Measurements from ENCODE around the gene MEX3D. TPM values are rescaled to one million over a fixed set of nuclear protein-coding genes. Genes with fewer than 3 reads are reported as not detected.
A peak's percentile ranks its signal among the peaks of the same experiment; 100 is the strongest.

MEX3D gene
- total RNA-seq, 1 donor from 2014 or later: 96.7 TPM

GRCh38 chr19:1509602-1510441, 58.3 kb downstream of the MEX3D start:
- no peak for TF ChIP-seq CTCF (IDR thresholded peaks at IDR 0.05; ENCODE audit: partially characterized antibody, unreplicated experiment)
- Mint-ChIP-seq H3K27ac (ENCODE audit: unreplicated experiment) (no peak overlapping the region), H3K36me3 (ENCODE audit: unreplicated experiment) (no peaks in the 10 kb centered on the region), H3K27me3 (ENCODE audit: unreplicated experiment) (peaks cover 13% of the 10 kb centered on the region), H3K4me3 (ENCODE audit: unreplicated experiment) (peak overlapping the region; percentile 25), H3K9me3 (ENCODE audit: unreplicated experiment) (peaks cover 13% of the 10 kb centered on the region), H3K4me1 (ENCODE audit: low read depth, unreplicated experiment) (no peaks in the 10 kb centered on the region)
- DNase-seq: no peak

- Mint-ChIP-seq H3K36me3 (ENCODE audit: unreplicated experiment) (no peaks in the 10 kb centered on the region), H3K4me1 (ENCODE audit: low read depth, unreplicated experiment) (no peaks in the 10 kb centered on the region), H3K27me3 (ENCODE audit: unreplicated experiment) (peaks cover 17% of the 10 kb centered on the region), H3K4me3 (ENCODE audit: unreplicated experiment) (peak overlapping the region; percentile 71), H3K9me3 (ENCODE audit: unreplicated experiment) (peaks cover 13% of the 10 kb centered on the region), H3K27ac (ENCODE audit: unreplicated experiment) (no peak overlapping the region)
- no peak for DNase-seq
- no peak for TF ChIP-seq CTCF (IDR thresholded peaks at IDR 0.05; ENCODE audit: partially characterized antibody, unreplicated experiment)
Measured at GRCh38 chr19:1508507-1508856, 59.6 kb downstream of the MEX3D start.

- H3K36me3 Mint-ChIP-seq (ENCODE audit: unreplicated experiment): no peaks in the 10 kb centered on the region
- H3K27me3 Mint-ChIP-seq (ENCODE audit: unreplicated experiment): peaks cover 20% of the 10 kb centered on the region
- H3K4me3 Mint-ChIP-seq (ENCODE audit: unreplicated experiment): peak overlapping the region; percentile 94
- peak overlapping the region; percentile 97 for H3K27ac Mint-ChIP-seq (ENCODE audit: unreplicated experiment)
- H3K4me1 Mint-ChIP-seq (ENCODE audit: low read depth, unreplicated experiment): no peaks in the 10 kb centered on the region
- peaks cover 13% of the 10 kb centered on the region for H3K9me3 Mint-ChIP-seq (ENCODE audit: unreplicated experiment)
- DNase-seq: peak; percentile 91
- no peak for TF ChIP-seq CTCF (IDR thresholded peaks at IDR 0.05; ENCODE audit: partially characterized antibody, unreplicated experiment)
Measured at GRCh38 chr19:1507763-1508506, 60.2 kb downstream of the MEX3D start.

GRCh38 chr19:1507192-1507660, 60.9 kb downstream of the MEX3D start:
- Mint-ChIP-seq H3K27ac (ENCODE audit: unreplicated experiment) (peak overlapping the region; percentile 97), H3K4me3 (ENCODE audit: unreplicated experiment) (no peak overlapping the region), H3K9me3 (ENCODE audit: unreplicated experiment) (peaks cover 15% of the 10 kb centered on the region), H3K27me3 (ENCODE audit: unreplicated experiment) (peaks cover 17% of the 10 kb centered on the region), H3K36me3 (ENCODE audit: unreplicated experiment) (no peaks in the 10 kb centered on the region), H3K4me1 (ENCODE audit: low read depth, unreplicated experiment) (no peaks in the 10 kb centered on the region)
- DNase-seq: no peak
- no peak for TF ChIP-seq CTCF (IDR thresholded peaks at IDR 0.05; ENCODE audit: partially characterized antibody, unreplicated experiment)

Data from glutamatergic neuron (in vitro differentiated cells).